HepG2 (cell line): ENCODE results near the gene NFATC3.
A peak's percentile ranks its signal among the peaks of the same experiment; 100 is the strongest.

ENCODE experiments used
- FOXA1 ChIP-seq, 2 experiments: fragments of 450-650 bp in 1 of 2; sonication (generic) in 1 of 2; formaldehyde crosslinking in 1 of 2; IDR thresholded peaks; 2 replicates each; pipeline versions ENCODE4 v1.4.0 to v1.6.1; 2016 to 2020; ENCODE audit warnings: missing genetic modification reagents in 1 of 2
- JUND ChIP-seq: sonication (generic); formaldehyde crosslinking; IDR thresholded peaks from 2 replicates; pipeline ENCODE4 v1.8.0; 2022; ENCODE audit warnings: mild to moderate bottlenecking, missing genetic modification reagents
- POLR2A ChIP-seq, 2 experiments: IDR thresholded peaks; 2 replicates each; pipeline ENCODE4 v1.6.1; 2011; ENCODE audit warnings: low read depth in 2 of 2, low read length in 2 of 2, mild to moderate bottlenecking in 1 of 2, moderate library complexity in 1 of 2; ENCODE audit not compliant: insufficient read depth in 1 of 2
- ZNF317 ChIP-seq: sonication (generic); formaldehyde crosslinking; IDR thresholded peaks from 2 replicates; pipeline ENCODE4 v1.5.0; 2020; ENCODE audit warnings: mild to moderate bottlenecking, missing genetic modification reagents

- TF ChIP-seq ZNF317 (CRISPR knock-in tag) = no peak
- no peak for TF ChIP-seq JUND (CRISPR knock-in tag)
- TF ChIP-seq POLR2A (IDR thresholded peaks at IDR 0.05; ENCODE audit: insufficient read depth in 1 of 2, low read depth in 2 of 2, low read length in 2 of 2) = no peak
- no peak for TF ChIP-seq FOXA1 (IDR thresholded peaks at IDR 0.05)
- TF ChIP-seq FOXA1 (CRISPR knock-in tag; IDR thresholded peaks at IDR 0.05) = peak; percentile 48; the same call in 1 of the 2 replicates
These were observed 6.5 kb downstream of the NFATC3 start for GRCh38 chr16:68091380-68092261.
